ENCODE measurements around the gene NKPD1.
A peak's percentile ranks its signal among the peaks of the same experiment; 100 is the strongest.

The NKPD1 gene

GRCh38 chr19:45140144-45140503 is 20.7 kb downstream of the NKPD1 start:
- TF ChIP-seq CTCF (IDR thresholded peaks at IDR 0.05; ENCODE audit: low read depth, low read length): no peak
- no peak overlapping the region for H3K4me3 ChIP-seq (ENCODE audit: low read depth, low read length)
- in situ Hi-C loops (cut with HindIII; ENCODE audit: low sequenced_read_pairs): no loop called here
- no peak for DNase-seq (ENCODE audit: low read depth, low spot score)

- no peak overlapping the region for H3K4me3 ChIP-seq (ENCODE audit: low read depth, low read length)
- in situ Hi-C loops (cut with HindIII; ENCODE audit: low sequenced_read_pairs): no loop called here
- DNase-seq (ENCODE audit: low read depth, low spot score): no peak
- TF ChIP-seq CTCF (IDR thresholded peaks at IDR 0.05; ENCODE audit: low read depth, low read length): no peak
Observed at GRCh38 chr19:45139286-45140143, 21.3 kb downstream of the NKPD1 start.

DNA sequence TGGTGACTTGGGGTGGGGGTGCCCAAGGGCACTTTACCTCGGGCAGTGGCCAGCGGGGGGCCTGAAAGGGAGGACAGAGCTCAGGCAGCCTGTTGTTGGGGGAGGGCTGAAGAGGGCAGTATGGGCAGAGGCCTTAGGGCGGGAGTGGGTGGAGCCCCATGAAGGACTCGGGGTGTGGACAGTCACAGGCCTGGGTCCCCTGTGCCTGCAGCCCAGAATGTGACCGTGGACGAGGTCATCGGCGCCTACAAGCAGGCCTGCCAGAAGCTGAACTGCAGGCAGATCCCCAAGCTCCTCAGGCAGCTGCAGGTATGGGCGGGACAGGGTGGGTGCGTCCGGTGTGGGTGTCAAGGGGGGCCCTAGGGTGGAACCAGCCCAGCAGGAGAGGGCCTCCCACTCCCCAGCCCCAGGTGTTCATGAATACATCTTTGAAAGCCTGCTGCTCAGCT is 22.5 kb downstream of the NKPD1 start:
- no peak for DNase-seq (ENCODE audit: low read depth, low spot score)
- H3K4me3 ChIP-seq (ENCODE audit: low read depth, low read length): no peak overlapping the region
- in situ Hi-C loops (cut with HindIII; ENCODE audit: low sequenced_read_pairs): no loop called here
- TF ChIP-seq CTCF (IDR thresholded peaks at IDR 0.05; ENCODE audit: low read depth, low read length): no peak

- no peak overlapping the region for H3K4me3 ChIP-seq (ENCODE audit: low read depth, low read length)
- DNase-seq (ENCODE audit: low read depth, low spot score): peak; percentile 31
- TF ChIP-seq CTCF (IDR thresholded peaks at IDR 0.05; ENCODE audit: low read depth, low read length): no peak
- in situ Hi-C loops (cut with HindIII; ENCODE audit: low sequenced_read_pairs): no loop called here
Observed at GRCh38 chr19:45137179-45137761, 23.5 kb downstream of the NKPD1 start.

DNA sequence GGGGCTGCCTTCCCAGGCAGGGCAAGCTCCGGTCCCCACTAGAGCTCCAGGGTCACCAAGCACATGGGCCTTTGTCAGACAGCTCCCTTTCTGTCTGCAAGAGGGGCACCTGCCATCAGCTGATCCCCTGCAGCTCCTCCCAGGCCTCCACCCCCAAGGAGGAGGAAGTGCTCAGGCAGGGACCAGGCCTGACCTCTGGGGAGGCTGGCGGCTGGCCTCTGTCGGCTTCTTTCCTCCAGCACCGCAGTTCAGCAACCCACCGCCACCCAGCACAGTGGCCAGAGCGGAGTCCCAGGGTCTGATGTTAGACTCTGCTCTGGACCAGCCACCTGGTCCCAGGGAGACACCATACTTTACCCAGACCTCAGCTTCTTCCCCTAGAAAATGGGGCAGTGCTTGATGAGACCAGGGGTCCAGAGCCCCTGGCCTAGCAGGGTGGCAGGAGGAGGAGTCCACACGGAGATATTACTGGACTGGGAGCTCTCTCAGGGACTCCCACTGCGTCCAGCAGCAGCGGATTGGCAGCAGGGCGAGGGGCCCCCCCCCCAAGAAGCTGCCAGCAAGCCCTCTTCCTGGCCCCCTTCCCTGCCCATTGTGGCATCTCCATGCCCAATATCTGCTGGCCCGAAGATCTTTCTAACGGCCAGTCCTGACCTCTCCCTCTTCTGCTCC is 24.1 kb downstream of the NKPD1 start:
- no peak for TF ChIP-seq CTCF (IDR thresholded peaks at IDR 0.05; ENCODE audit: low read depth, low read length)
- H3K4me3 ChIP-seq (ENCODE audit: low read depth, low read length): no peak overlapping the region
- in situ Hi-C loops (cut with HindIII; ENCODE audit: low sequenced_read_pairs): no loop called here
- no peak for DNase-seq (ENCODE audit: low read depth, low spot score)

DNA sequence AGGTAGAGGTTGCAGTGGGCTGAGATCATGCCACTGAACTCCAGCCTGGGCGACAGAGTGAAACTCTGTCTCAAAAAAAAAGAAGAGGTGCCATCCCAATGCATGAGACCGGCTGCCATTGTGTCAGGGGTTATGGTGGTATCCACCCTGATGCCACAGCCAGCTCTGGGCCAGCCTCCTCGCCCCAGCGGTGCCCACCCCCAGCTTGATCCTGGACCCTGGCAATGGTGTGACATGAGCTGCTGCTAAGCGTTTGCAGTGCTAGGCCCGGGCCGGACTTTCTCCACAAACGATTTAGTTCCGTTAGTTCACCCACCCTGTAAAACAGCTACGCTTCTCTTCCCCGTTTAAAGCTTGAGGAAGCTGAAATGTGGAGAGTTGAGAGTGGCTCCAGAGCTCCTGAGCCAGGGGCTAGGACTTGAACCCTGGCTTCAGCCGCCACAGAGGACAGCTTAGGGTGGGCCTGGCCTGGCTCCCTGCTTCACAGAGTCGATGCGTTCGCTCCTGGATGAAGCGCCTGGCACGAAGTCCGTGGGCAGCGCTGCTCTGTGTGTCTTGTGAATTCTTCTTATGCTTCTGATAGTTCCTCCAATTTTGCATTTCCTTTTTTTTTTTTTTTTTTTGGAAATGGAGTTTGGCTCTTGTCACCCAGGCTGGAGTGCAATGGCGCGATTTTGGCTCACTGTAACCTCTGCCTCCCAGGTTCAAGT is 25.5 kb downstream of the NKPD1 start:
- no peak for DNase-seq (ENCODE audit: low read depth, low spot score)
- no peak for TF ChIP-seq CTCF (IDR thresholded peaks at IDR 0.05; ENCODE audit: low read depth, low read length)
- H3K4me3 ChIP-seq (ENCODE audit: low read depth, low read length): no peak overlapping the region
- in situ Hi-C loops (cut with HindIII; ENCODE audit: low sequenced_read_pairs): no loop called here
